Measurements from ENCODE around the gene BCAN. TPM values are rescaled to one million over a fixed set of nuclear protein-coding genes. Genes with fewer than 3 reads are reported as not detected.

The BCAN gene
- total RNA-seq, 1 experiment from 2014 or later = not detected

GRCh38 chr1:156598731-156599432 lies 43.0 kb upstream of the BCAN start:
- Histone ChIP-seq H3K9me3 (ENCODE audit: insufficient read depth, low read depth) (no peaks in the 10 kb centered on the region), H3K9me2 (ENCODE audit: insufficient read depth) (no peaks in the 10 kb centered on the region), H3K79me2 (ENCODE audit: low read depth) (peaks cover 32% of the 10 kb centered on the region), H3K36me3 (ENCODE audit: low read depth) (peaks cover 19% of the 10 kb centered on the region), H3K4me3 (no peak overlapping the region), H3F3A (ENCODE audit: insufficient read depth, low read depth) (peaks cover 46% of the 10 kb centered on the region; the same call in 1 of the 2 replicates), H3K27ac (no peak overlapping the region), H4K20me1 (ENCODE audit: insufficient read depth) (no peaks in the 10 kb centered on the region), H2AFZ (no peak overlapping the region), H3K4me2 (no peak overlapping the region), H3K27me3 (ENCODE audit: insufficient read depth, low read depth) (no peaks in the 10 kb centered on the region), H3K4me1 (replicated peaks; ENCODE audit: insufficient read depth) (peaks cover 16% of the 10 kb centered on the region)
- POLR2A ChIA-PET (ENCODE audit: unreplicated experiment) = no interaction called here
- CTCF ChIA-PET = no interaction called here
- TF ChIP-seq EZH2 (IDR thresholded peaks at IDR 0.05; ENCODE audit: low read depth) (no peak), CTCF (conservative IDR thresholded peaks at IDR 0.05) (no peak)
- DNase-seq = no peak
- intact Hi-C loops (cut with micrococcal nuclease; ENCODE audit: unreplicated experiment) = no loop called here
- BruUV-seq (replicated peaks) = no TSS peak

GRCh38 chr1:156599811-156600210 lies 42.1 kb upstream of the BCAN start:
- Histone ChIP-seq H3K4me2 (peak overlapping the region; percentile 84), H3K9me2 (ENCODE audit: insufficient read depth) (no peaks in the 10 kb centered on the region), H4K20me1 (ENCODE audit: insufficient read depth) (no peaks in the 10 kb centered on the region), H3F3A (ENCODE audit: insufficient read depth, low read depth) (peaks cover 37% of the 10 kb centered on the region; the same call in 1 of the 2 replicates), H3K27ac (no peak overlapping the region), H3K79me2 (ENCODE audit: low read depth) (peaks cover 32% of the 10 kb centered on the region), H3K9me3 (ENCODE audit: insufficient read depth, low read depth) (no peaks in the 10 kb centered on the region), H3K4me1 (replicated peaks; ENCODE audit: insufficient read depth) (peaks cover 16% of the 10 kb centered on the region), H3K36me3 (ENCODE audit: low read depth) (peaks cover 19% of the 10 kb centered on the region), H3K4me3 (peak overlapping the region; percentile 77), H3K27me3 (ENCODE audit: insufficient read depth, low read depth) (no peaks in the 10 kb centered on the region), H2AFZ (no peak overlapping the region)
- BruUV-seq (replicated peaks) = no TSS peak
- ChIA-PET POLR2A (ENCODE audit: unreplicated experiment) (no interaction called here), CTCF (no interaction called here)
- peak; percentile 63; the same call in 1 of the 2 replicates for TF ChIP-seq CTCF (conservative IDR thresholded peaks at IDR 0.05)
- TF ChIP-seq EZH2 (IDR thresholded peaks at IDR 0.05; ENCODE audit: low read depth) = no peak
- intact Hi-C loops (cut with micrococcal nuclease; ENCODE audit: unreplicated experiment) = no loop called here
- DNase-seq = peak in 1 of 2 experiments; percentile 59

- Histone ChIP-seq H3F3A (ENCODE audit: insufficient read depth, low read depth) (peaks cover 28% of the 10 kb centered on the region; the same call in 1 of the 2 replicates), H3K79me2 (ENCODE audit: low read depth) (peaks cover 32% of the 10 kb centered on the region), H3K4me3 (peak overlapping the region; percentile 77), H3K9me2 (ENCODE audit: insufficient read depth) (no peaks in the 10 kb centered on the region), H3K27ac (peak overlapping the region; percentile 70), H3K9me3 (ENCODE audit: insufficient read depth, low read depth) (no peaks in the 10 kb centered on the region), H4K20me1 (ENCODE audit: insufficient read depth) (no peaks in the 10 kb centered on the region), H3K36me3 (ENCODE audit: low read depth) (peaks cover 14% of the 10 kb centered on the region), H3K4me2 (peak overlapping the region; percentile 84), H2AFZ (peak overlapping the region; percentile 97), H3K27me3 (ENCODE audit: insufficient read depth, low read depth) (no peaks in the 10 kb centered on the region), H3K4me1 (replicated peaks; ENCODE audit: insufficient read depth) (peaks cover 16% of the 10 kb centered on the region)
- intact Hi-C loops (cut with micrococcal nuclease; ENCODE audit: unreplicated experiment) = no loop called here
- TF ChIP-seq CTCF (conservative IDR thresholded peaks at IDR 0.05) (no peak), EZH2 (IDR thresholded peaks at IDR 0.05; ENCODE audit: low read depth) (no peak)
- TSS peak; percentile 44 for BruUV-seq (replicated peaks)
- no peak for DNase-seq
- CTCF ChIA-PET = interaction anchor here (0.5 kb wide), 1 partner anchor 215 kb away, joined by 12 read pairs; no protein-coding TSS in a partner anchor
- POLR2A ChIA-PET (ENCODE audit: unreplicated experiment) = interaction anchor here (0.5 to 0.7 kb wide), 2 partner anchors 9 to 96 kb away, joined by 3 read pairs; partner anchors contain the start of gene NAXE
Observed at GRCh38 chr1:156600733-156601121, 41.2 kb upstream of the BCAN start.
